CD14-positive monocyte (primary cell): Measurements from ENCODE around the gene CHST11. TPM values are rescaled to one million over a fixed set of nuclear protein-coding genes. Genes with fewer than 3 reads are reported as not detected.

Experiments
- DNase-seq, 3 donors: peaks; one replicate each; pipeline ENCODE4 v3.0.0-alpha.2; 2011 to 2022
- H2AFZ ChIP-seq: 2 replicates; pipeline ENCODE4 v1.6.0; 2012; ENCODE audit warnings: mild to moderate bottlenecking, low read depth, low read length, inconsistent platforms; ENCODE audit not compliant: insufficient read depth, poor library complexity, severe bottlenecking
- H3K27ac ChIP-seq, 2 donors: 1 replicate in 1 of 2; 2 replicates in 1 of 2; pipeline ENCODE4 v1.5.1; 2012 to 2013; ENCODE audit warnings: low read length in 2 of 2, control low read depth in 1 of 2, inconsistent platforms in 1 of 2, low read depth in 1 of 2, mild to moderate bottlenecking in 1 of 2
- H3K27me3 ChIP-seq, 2 donors: one replicate each; pipeline versions ENCODE4 v1.6.0 to v1.6.1; 2011 to 2013; ENCODE audit warnings: low read length in 2 of 2; ENCODE audit not compliant: control insufficient read depth in 2 of 2, insufficient read depth in 2 of 2
- H3K36me3 ChIP-seq, 2 donors: replicated peaks in 1 of 2; 1 replicate in 1 of 2; 2 replicates in 1 of 2; pipeline versions ENCODE4 v1.5.1 to v1.6.1; 2012 to 2013; ENCODE audit warnings: low read length in 2 of 2, control low read depth in 1 of 2, inconsistent platforms in 1 of 2, mild to moderate bottlenecking in 1 of 2; ENCODE audit not compliant: insufficient read depth in 2 of 2, control insufficient read depth in 1 of 2
- H3K4me1 ChIP-seq, 2 donors: 1 replicate in 1 of 2; 2 replicates in 1 of 2; pipeline versions ENCODE4 v1.5.1 to v1.6.1; 2012 to 2013; ENCODE audit warnings: low read length in 2 of 2, control low read depth in 1 of 2, inconsistent platforms in 1 of 2, mild to moderate bottlenecking in 1 of 2, moderate library complexity in 1 of 2; ENCODE audit not compliant: insufficient read depth in 2 of 2, control insufficient read depth in 1 of 2
- H3K4me2 ChIP-seq: replicated peaks from 2 replicates; pipeline ENCODE3; 2012; ENCODE audit warnings: low read length, moderate library complexity, mild to moderate bottlenecking; ENCODE audit not compliant: poor library complexity, severe bottlenecking; ENCODE audit errors: extremely low read depth
- H3K4me3 ChIP-seq, 3 experiments: fragments of 200-600 bp in 1 of 3; sonication (generic) in 1 of 3; replicated peaks in 1 of 3; 1 replicate in 2 of 3; 2 replicates in 1 of 3; pipeline ENCODE4 v1.5.1; 2011 to 2013; ENCODE audit warnings: low read length in 3 of 3, mild to moderate bottlenecking in 3 of 3, control low read depth in 2 of 3, low read depth in 2 of 3, inconsistent platforms in 1 of 3, moderate library complexity in 1 of 3
- H3K79me2 ChIP-seq: 2 replicates; pipeline ENCODE4 v1.6.0; 2012; ENCODE audit warnings: mild to moderate bottlenecking, control low read depth, inconsistent platforms, low read length, moderate library complexity; ENCODE audit not compliant: insufficient read depth
- H3K9ac ChIP-seq: 2 replicates; pipeline ENCODE4 v1.6.0; 2017; ENCODE audit warnings: low read length, mild to moderate bottlenecking; ENCODE audit not compliant: insufficient read depth, poor library complexity, severe bottlenecking
- H3K9me3 ChIP-seq, 2 donors: replicated peaks in 1 of 2; 1 replicate in 1 of 2; 2 replicates in 1 of 2; pipeline versions ENCODE4 v1.5.1 to v1.6.1; 2012 to 2013; ENCODE audit warnings: low read length in 2 of 2, control low read depth in 1 of 2; ENCODE audit not compliant: control insufficient read depth in 1 of 2, insufficient read depth in 1 of 2
- H4K20me1 ChIP-seq: 2 replicates; pipeline ENCODE4 v1.6.0; 2012; ENCODE audit warnings: mild to moderate bottlenecking, low read length, control low read depth, moderate library complexity; ENCODE audit not compliant: insufficient read depth
- H3K27ac Mint-ChIP-seq, 7 donors: one replicate each; pipeline ENCODE4 v1.8.0; 2020; ENCODE audit warnings: mild to moderate bottlenecking in 7 of 7, mixed read lengths in 7 of 7, moderate library complexity in 6 of 7, inconsistent platforms in 2 of 7
- H3K27me3 Mint-ChIP-seq, 3 donors: one replicate each; pipeline ENCODE4 v1.8.0; 2021 to 2022; ENCODE audit warnings: low read depth in 3 of 3, mild to moderate bottlenecking in 3 of 3, mixed read lengths in 3 of 3, moderate library complexity in 3 of 3, inconsistent platforms in 1 of 3
- H3K36me3 Mint-ChIP-seq, 2 donors: one replicate each; pipeline ENCODE4 v1.8.0; 2020; ENCODE audit warnings: mixed read lengths in 2 of 2, inconsistent platforms in 1 of 2, mild to moderate bottlenecking in 1 of 2
- H3K4me1 Mint-ChIP-seq: one replicate; pipeline ENCODE4 v1.8.0; 2020; ENCODE audit warnings: mild to moderate bottlenecking, mixed read lengths
- H3K4me3 Mint-ChIP-seq, 2 donors: one replicate each; pipeline ENCODE4 v1.8.0; 2020; ENCODE audit warnings: mild to moderate bottlenecking in 2 of 2, mixed read lengths in 2 of 2, moderate library complexity in 1 of 2
- H3K9me3 Mint-ChIP-seq, 7 donors: one replicate each; pipeline ENCODE4 v1.8.0; 2020 to 2022; ENCODE audit warnings: mixed read lengths in 7 of 7, mild to moderate bottlenecking in 6 of 7, moderate library complexity in 6 of 7, inconsistent platforms in 2 of 7
- WGBS: methylation state at CpG from one replicate; pipeline ENCODE4 v1.1.5; 2013; ENCODE audit warnings: missing lambda C conversion rate; ENCODE audit not compliant: insufficient coverage; 5-methylcytosine and 5-hydroxymethylcytosine counted together
- intact Hi-C, 2 donors: fragments of 100-400 bp; cut with micrococcal nuclease; formaldehyde crosslinking; loops; one replicate each; pipeline versions ENCODE4 v1.15.0 to v1.15.1; 2023
- polyA plus RNA-seq, 3 donors: library from polyadenylated mRNA; depleted of rRNA in 1 of 3; unstranded in 2 of 3; stranded (reverse) in 1 of 3; fragments of 300-500 nt in 2 of 3; fragments of >200 nt in 1 of 3; fragmentation: Illumina TruSeq in 2 of 3; gene quantifications; 1 replicate in 2 of 3; 2 replicates in 1 of 3; pipeline ENCODE4 v1.2.3, GENCODE V29; 2012 to 2021
- TF ChIP-seq, protein P1 (sequence below): fragments of 200-600 bp; IDR thresholded peaks from one replicate; pipeline ENCODE4 v1.8.0; 2022; ENCODE audit warnings: antibody characterized with exemption, mild to moderate bottlenecking

The CHST11 gene
- polyA plus RNA-seq, 3 donors, result 44.4 to 66.6 (median 48.4) TPM

DNA sequence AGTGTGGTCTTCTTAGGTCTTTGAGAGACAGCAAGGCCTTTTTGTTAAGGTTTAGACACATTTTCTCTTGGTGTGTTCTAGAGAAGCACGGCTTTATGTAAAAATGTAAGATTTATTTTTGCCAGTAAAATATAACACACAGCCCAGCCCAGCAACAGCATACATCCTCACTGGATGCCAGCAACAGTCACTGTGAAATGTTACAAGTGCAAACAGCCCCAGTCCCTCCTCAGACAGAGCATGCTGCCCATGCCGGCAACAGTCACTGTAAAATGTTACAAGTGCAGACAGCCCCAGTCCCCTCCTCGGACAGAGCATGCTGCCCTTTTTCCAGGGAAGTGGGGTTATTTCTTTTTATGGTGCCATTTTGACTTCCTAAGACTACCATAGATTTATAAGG is 207.6 kb downstream of the CHST11 start:
- no peak overlapping the region for H3K4me3 ChIP-seq
- peaks cover 0 to 26% of the 10 kb centered on the region in 2 donors for H3K36me3 ChIP-seq
- H3K79me2 ChIP-seq, result peaks cover 96% of the 10 kb centered on the region
- TF ChIP-seq, protein P1, sequence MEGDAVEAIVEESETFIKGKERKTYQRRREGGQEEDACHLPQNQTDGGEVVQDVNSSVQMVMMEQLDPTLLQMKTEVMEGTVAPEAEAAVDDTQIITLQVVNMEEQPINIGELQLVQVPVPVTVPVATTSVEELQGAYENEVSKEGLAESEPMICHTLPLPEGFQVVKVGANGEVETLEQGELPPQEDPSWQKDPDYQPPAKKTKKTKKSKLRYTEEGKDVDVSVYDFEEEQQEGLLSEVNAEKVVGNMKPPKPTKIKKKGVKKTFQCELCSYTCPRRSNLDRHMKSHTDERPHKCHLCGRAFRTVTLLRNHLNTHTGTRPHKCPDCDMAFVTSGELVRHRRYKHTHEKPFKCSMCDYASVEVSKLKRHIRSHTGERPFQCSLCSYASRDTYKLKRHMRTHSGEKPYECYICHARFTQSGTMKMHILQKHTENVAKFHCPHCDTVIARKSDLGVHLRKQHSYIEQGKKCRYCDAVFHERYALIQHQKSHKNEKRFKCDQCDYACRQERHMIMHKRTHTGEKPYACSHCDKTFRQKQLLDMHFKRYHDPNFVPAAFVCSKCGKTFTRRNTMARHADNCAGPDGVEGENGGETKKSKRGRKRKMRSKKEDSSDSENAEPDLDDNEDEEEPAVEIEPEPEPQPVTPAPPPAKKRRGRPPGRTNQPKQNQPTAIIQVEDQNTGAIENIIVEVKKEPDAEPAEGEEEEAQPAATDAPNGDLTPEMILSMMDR, result no peak
- no peaks in the 10 kb centered on the region for H3K27me3 ChIP-seq
- peaks cover 53% of the 10 kb centered on the region for H3K4me1 Mint-ChIP-seq
- H3K4me2 ChIP-seq, result no peak overlapping the region
- no peaks in the 10 kb centered on the region for H3K9me3 Mint-ChIP-seq
- intact Hi-C loops, result no loop called here
- H3K27ac ChIP-seq, result peak overlapping the region in 1 of 2 donors; percentile 36
- H3K4me1 ChIP-seq, result peaks cover 30 to 31% of the 10 kb centered on the region in 2 donors
- H2AFZ ChIP-seq, result no peak overlapping the region
- peak overlapping the region in 6 of 7 donors; percentile 27 to 74 (median 44) for H3K27ac Mint-ChIP-seq
- no CpG with 5 or more reads among the region's 3 CpGs for WGBS
- H3K9me3 ChIP-seq, result no peaks in the 10 kb centered on the region
- DNase-seq, result no peak
- no peak overlapping the region for H3K4me3 Mint-ChIP-seq
- H4K20me1 ChIP-seq, result peaks cover 22% of the 10 kb centered on the region
- no peaks in the 10 kb centered on the region for H3K27me3 Mint-ChIP-seq
- no peak overlapping the region for H3K9ac ChIP-seq
- H3K36me3 Mint-ChIP-seq, result peaks cover 20 to 46% of the 10 kb centered on the region in 2 donors

- no peaks in the 10 kb centered on the region for H3K27me3 ChIP-seq
- H3K4me1 Mint-ChIP-seq, result peaks cover 61% of the 10 kb centered on the region
- intact Hi-C loops, result no loop called here
Measured at GRCh38 chr12:104665296-104665695, 208.5 kb downstream of the CHST11 start.

More at GRCh38 chr12:104665296-104665695, 208.5 kb downstream of the CHST11 start:
- Histone ChIP-seq H3K9me3 (no peaks in the 10 kb centered on the region), H3K9ac (no peak overlapping the region), H3K36me3 (peaks cover 0 to 21% of the 10 kb centered on the region in 2 donors), H3K27ac (peak overlapping the region in 1 of 2 donors; percentile 30), H3K4me2 (no peak overlapping the region), H2AFZ (no peak overlapping the region), H3K79me2 (peaks cover 97% of the 10 kb centered on the region), H4K20me1 (peaks cover 18% of the 10 kb centered on the region), H3K4me1 (peaks cover 40 to 41% of the 10 kb centered on the region in 2 donors), H3K4me3 (no peak overlapping the region)
- TF ChIP-seq, protein P1, result no peak
- no peak for DNase-seq
- peaks cover 19 to 44% of the 10 kb centered on the region in 2 donors for H3K36me3 Mint-ChIP-seq
- WGBS, result no CpG with 5 or more reads among the region's 4 CpGs
- H3K4me3 Mint-ChIP-seq, result no peak overlapping the region
- H3K27ac Mint-ChIP-seq, result peak overlapping the region in 5 of 7 donors; percentile 24 to 58 (median 32)
- no peaks in the 10 kb centered on the region for H3K27me3 Mint-ChIP-seq
- no peaks in the 10 kb centered on the region for H3K9me3 Mint-ChIP-seq
